ENCODE data around the gene FHL1.
A peak's percentile ranks its signal among the peaks of the same experiment; 100 is the strongest.
"Not testable (repeated sequence)": the region's sequence is repeated elsewhere in the genome, so short reads cannot be mapped to it uniquely, and the experiment has no call there.

FHL1 gene

DNA sequence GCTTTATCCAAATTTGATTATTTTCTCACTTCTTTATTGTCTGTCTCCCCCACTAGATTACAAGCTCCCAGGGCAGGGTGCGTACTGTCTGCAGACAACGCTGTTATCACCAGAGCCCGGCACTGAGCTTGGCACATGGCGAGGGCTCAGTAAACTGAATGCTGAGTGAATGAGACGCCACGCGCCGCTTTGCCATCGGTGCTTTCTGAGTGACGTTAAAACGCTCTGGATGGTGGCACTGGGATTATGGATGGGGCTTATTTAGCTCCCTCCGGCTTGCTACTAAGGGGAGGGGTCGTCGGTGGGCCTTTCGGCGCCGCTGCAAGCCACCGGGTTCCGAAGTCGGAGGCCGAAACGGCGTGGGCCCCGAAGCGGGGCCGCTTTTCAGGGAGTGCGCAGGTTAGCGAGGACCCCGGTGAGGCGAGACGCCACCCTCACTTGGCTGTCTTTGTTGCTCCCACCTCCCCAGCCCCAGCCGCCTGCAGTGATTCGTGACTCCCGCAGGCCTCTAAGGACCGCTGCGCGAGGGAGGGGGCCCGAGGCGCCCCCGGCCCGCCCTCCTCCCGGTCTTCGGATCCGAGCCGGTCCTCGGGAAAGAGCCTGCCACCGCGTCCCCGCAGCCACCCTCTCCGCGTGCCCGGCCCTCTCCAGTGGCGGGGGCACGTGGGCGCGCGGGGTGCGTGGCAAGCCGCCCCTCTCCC, 569 bp upstream of the FHL1 start:
- DNase-seq (ENCODE audit: low read depth, low spot score) = no peak

DNA sequence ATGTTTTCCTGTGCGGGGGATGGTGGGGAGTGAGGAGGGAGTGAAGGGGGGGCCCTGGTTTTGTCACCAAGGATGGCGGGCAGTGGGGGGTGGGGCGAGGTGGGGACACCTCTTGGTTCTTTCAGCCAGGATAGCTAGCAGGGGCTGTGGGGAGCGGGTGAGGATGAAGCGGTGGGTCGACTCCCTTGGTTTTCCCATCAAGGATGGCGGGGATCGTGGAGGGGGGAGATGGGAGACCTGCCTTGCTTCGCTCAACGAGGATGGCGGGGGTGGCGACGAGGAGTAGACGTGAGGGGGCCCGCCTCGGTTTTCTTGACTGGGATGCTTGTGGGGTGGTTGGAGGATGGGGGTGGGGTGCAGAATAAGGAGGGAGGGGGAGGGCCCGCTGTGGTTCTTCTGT, 643 bp downstream of the FHL1 start:
- DNase-seq (ENCODE audit: low read depth, low spot score) = no peak

DNA sequence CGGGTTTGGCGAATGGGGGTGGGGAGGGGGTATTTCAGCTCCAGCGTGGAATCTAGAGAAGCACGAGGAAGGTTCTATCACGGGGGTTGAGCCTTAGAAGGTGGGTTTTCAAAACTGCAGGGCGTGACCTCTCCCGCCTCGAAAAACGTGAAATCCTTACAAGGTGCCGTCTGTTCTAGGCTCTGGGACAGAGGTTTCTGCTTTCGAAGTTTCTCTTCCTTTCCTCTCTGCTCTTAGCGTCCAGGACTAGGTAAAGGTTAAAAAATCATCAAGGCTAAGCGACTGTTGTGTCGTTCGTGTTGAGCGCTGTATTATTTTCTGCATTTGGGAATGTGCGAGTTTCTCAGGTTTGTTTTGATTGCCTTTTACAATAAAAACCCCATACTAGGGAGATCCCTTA, 1.1 kb downstream of the FHL1 start:
- DNase-seq (ENCODE audit: low read depth, low spot score) = no peak

DNA sequence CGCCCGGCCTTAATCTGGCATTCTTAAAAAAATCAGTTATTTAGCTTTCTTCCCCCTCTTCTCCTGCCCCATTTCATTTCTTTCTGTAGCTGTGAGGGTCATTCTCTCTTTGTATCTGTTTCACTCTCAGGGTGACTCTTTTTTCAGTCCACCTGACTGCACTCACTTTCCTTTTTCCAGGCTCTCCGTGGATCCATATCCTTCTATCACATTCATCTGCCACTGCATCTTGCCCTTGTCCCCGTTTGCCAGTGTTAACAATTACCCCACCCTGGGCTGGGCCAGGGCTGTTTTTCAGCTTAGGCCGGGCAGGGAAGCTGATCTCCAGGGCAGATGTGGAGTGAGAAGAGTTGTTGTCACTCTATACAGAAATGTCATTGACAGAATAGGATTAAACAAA, 7.7 kb downstream of the FHL1 start:
- DNase-seq (ENCODE audit: low read depth, low spot score) = no peak

DNA sequence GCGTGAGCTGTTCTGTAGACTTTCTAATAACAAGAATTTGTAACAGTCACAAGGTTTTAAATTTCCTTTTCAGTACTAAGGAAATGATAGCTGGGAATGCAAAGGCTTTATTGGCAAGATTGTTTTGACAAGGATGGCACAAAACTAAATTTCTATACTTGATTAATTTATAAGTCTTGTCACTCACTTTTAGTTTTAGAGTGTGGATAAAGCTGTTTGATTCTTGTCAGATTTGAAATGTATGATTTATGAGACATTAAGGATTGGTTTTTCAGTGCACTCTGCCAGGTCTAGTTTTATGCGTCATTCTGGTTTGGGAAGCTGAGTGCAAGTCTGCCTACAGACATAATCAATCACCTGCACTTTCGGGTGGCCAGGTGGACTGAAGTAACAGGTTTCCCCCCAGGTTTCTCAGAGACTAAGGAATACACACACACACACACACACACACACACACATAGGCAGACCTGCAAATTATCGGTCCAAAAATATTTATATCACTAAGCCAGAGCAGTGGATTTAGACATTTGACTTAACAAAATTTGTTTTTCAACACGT, 9.3 kb downstream of the FHL1 start:
- no peak for DNase-seq (ENCODE audit: low read depth, low spot score)

DNA sequence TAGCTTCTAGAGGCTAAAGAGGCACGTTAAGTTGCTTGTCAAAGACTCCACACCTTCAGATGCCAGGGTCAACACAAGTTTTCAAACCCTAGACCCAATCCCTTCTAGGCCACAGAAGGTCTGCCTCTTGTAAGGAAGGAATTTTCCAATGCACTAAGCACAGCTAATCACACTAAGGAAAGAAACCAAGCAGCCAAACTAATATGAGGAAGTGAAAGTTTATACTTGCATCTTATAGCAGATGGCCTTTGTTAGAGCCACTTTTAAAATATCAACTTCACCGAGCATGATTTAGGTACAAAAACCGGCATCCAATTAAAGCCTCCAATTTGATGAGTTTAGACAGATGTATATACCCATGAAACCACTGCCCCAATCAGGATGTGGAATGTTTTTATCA, 9.9 kb downstream of the FHL1 start:
- no peak for DNase-seq (ENCODE audit: low read depth, low spot score)

DNA sequence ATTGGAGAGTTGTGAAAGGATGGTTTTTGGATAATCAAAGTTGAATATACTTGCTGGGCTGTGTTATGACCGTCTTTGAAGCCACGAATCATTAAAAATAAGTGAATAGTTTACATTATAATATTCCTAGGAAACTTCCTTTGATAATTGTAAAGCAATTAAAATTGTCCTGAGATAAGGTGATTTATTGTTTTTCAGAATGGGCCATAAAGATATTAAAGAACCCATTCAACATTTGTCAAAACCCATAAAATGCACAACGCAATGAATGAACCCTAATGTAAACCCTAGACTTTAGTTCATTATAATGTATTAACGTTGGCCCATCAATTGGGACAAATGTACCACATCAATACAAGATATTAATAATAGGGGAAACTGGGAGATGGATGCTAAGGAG, 11.4 kb downstream of the FHL1 start:
- DNase-seq (ENCODE audit: low read depth, low spot score) = no peak

DNA sequence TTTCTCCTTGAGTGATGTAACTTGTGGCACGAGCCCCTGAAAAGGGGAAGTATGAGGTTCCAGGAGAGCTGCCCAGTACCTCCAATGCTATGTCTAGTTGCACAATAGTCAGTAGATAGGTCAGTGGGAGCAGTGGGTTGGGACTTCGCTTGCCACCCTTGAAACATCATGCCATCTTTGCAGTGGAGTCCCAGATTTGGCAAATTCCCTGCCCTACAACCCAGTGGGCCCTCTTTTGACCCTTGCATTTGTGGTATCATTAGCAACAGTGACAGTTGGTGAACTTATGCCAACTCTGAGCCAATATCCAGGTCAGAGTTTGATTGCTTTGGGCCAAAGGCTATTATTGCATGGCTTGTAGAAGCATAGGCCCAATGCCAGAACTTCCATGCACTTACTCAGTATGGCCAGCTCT, 12.3 kb downstream of the FHL1 start:
- no peak for DNase-seq (ENCODE audit: low read depth, low spot score)

DNA sequence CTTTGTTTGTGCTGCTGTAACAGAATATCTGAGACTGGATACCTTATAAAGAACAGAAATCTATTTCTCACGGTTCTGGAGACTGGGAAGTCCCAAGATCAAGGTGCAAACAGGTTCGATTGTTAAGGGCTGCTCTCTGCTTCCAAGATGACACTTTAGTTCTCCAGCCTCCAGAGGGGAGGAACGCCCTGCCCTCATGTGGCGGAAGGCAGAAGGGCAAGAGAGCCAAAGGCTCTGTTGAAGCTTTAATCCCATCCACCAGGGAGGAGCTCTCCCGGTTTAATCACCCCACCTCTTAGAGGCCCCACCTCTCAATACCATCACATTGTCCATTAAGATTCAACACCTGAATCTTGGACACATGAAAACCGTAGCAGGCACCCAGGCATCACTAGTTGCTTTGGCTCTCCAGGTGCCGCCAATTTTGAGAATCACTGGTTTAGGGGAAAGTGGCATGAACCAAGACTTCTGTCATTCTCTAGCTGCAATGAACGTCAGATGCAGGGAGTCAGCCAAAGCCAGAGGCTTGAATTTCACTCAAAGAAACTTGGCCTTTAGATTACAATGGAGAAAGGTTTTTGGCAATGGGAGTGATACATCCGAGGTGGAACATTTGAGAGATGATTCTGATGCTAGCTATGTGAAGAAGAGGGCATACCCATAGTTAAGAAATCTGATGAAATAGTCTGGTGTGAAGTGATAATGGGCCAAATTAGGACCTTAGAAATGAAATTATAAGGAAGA, 15.7 kb downstream of the FHL1 start:
- DNase-seq (ENCODE audit: low read depth, low spot score) = no peak

DNA sequence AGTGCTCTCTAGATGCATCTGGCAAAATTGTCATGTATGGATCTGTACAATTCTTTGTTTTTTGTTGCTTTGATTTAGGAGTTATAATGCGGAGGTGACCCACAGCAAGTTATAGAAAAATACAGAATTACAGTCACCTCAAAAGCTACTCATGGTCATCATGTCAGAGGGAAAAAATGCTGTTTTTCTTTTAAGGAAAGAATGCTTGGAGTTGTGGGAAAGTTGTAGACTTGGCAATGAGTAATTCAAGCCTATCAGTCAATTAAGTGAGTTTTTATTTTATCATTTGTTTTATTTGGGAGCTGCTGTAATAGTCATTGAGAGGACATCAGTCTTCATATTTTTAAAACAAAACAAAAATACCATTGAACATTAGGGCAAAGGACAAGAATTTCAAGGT, 16.4 kb downstream of the FHL1 start:
- no peak for DNase-seq (ENCODE audit: low read depth, low spot score)

DNA sequence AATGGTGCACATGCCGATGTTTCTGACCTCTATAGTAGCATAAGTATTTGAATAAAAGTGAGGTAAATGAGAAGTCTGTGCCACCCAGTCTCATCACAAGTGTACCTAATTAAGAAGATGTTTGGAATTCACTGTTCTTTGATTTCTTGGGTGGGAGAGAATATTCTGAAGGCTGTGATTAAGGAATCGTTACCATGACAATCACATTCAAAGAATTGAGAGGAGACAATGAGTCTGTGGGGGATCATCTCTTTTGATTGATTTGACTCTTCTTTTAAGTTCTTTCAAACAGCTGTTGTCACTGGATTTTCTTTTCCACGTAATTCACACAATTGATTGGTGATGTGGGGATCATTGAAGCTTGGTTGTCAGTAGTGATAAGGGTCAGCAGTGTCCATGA, 18.1 kb downstream of the FHL1 start:
- no peak for DNase-seq (ENCODE audit: low read depth, low spot score)

DNA sequence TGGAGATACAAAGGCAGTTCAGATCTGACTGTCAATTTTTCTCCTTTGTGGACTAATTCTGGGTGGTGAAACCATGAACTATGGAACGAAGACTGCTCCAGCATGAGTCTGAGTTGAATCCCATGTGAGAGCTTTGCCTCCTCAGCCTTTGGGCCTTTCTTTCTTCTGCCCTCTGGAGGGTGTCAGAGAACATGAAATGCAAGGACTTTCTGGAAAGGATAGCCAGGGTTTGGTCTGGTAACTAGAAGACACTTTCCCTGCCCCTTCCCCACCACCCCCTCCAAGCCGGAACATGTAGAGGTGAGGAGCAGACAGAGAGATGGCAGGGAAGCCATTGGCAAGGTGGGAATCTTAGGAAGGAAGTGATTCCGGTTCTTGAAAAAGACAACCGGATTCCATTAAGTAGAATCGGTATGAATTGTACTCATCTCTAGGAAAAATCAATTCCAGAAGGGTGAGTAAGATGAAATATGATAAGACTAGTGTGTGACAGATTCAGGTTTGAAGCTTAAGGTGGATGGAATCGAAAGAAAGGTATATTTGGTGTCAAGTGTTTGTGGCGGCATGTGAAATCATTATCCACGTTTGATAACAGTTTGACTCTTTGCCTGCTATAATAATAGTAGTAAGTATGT, 19.0 kb downstream of the FHL1 start:
- DNase-seq (ENCODE audit: low read depth, low spot score) = no peak

DNA sequence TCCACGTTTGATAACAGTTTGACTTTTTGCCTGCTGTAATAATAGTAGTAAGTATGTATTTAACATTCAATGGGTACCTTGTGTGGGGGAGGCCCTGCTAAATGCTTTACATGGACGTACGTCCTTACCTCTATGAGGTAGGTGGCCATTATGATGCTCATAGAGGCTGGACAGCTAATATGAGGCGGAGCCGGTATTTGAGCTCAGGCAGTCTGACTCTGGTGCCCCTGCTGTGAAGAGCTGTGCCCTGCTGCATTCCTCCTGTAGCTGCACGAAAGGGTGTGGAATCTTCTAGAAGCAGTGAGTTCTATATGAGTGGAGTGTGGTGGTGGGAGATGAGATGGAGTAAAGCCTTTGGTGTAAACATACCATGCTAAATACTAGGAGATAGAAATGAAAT, 20.7 kb downstream of the FHL1 start:
- DNase-seq (ENCODE audit: low read depth, low spot score) = not testable (repeated sequence)

DNA sequence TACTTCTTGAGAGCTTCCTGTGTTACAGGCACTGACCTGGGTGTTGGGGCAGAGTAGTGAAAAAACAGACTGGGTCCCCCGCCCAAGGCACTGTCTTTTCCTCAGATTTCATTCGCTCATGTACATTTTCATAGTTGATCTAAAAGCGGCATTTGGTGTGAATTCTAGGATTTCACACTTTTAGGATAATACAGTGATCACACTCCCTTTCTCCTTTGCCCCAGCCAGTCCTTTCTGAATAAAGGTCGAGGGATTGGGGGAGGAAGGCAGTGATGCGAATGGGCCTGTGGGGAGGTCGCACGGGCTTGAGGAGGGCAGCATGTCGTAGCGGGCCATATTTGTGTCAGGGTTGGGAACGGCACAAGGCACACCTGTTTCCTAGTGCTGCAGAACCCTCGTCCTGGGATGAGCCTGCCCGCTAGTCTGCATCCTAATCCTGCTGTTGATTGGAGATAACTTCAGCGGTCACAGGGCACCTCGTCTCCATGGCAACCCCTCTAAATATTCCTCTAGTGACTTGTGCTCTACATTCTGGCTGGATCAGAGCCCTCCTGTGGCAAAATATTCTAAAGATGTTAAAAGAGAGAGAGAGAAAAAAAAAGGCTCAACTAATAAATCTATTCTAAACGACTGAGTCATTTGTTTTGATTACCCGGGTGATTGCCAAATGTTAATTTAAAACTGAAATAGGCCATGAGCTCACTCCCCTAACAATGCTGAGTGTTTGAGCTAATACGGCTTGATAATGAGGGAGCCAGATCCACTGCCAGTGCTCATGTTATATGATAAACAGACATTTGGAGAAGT, 21.8 kb downstream of the FHL1 start:
- no peak for DNase-seq (ENCODE audit: low read depth, low spot score)

DNA sequence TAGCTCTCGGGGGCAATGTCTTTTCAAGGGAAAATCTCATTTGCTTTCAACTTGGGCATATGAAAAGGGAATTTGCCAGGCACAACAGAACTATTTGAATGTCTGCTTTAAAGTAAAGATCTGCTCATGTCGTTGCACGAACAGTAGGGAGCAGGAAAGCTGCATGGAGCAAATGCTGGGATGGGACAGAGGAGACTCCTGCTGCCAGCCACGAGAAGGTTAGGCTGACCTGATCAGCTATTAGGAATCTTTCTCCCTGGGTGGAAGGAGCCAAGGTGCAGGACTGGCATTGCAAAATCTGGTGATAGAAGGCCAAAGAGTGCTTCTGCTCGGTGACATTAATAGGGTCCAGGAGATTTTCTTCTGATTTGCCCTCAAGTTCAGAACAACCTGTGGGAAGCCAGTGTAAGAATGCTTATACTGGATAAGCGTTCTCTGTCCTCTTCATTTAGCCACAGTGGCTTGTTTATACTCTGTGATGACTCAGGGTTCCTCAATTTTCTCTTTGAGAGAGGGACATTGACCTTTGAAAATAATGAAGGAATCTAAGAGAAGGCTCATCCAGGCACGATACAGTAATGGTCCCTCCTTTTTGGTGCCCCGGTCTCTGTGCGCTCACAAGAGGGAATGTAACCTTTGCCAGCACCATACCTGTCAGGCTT, 22.9 kb downstream of the FHL1 start:
- no peak for DNase-seq (ENCODE audit: low read depth, low spot score)

DNA sequence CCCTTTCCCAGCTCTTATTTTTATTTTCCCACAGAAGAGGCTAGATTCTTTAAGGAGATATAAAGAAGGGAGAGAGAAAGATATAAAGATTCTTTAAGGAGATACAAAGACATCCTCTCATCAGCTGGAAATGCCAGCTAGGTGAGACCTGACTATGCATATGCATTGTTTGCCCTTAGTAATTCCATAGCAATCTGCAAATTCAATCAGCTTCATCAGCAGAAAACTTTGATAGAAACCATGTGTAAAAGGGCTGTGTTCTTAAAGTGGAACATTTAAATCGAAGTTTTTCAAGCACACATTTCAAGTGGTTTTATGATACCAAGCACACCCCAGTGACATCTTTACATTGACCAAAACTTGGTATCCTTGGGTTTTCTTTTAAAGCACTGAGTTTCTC, 24.1 kb downstream of the FHL1 start:
- no peak for DNase-seq (ENCODE audit: low read depth, low spot score)

DNA sequence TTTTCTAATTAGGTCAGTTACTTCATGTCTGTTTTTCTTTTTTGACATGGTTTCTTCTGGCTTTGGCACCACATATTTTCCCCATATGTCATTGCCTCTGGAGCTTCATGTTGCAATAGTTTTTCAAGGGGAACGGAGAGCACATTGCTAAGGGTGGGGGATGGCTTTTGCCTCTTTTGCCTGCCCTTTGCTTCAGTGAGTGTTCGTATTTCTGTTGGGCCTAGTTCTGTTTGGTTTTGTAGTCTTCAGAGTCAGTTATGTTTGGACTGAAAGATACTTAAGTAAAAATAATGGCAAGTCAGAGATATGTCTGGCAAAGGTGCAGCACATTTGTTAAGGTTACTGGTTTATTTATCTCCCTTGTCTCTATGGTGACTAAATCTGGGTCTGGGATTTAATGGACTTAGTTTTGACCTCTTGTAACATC, 29.1 kb downstream of the FHL1 start:
- DNase-seq (ENCODE audit: low read depth, low spot score) = peak; percentile 57

DNA sequence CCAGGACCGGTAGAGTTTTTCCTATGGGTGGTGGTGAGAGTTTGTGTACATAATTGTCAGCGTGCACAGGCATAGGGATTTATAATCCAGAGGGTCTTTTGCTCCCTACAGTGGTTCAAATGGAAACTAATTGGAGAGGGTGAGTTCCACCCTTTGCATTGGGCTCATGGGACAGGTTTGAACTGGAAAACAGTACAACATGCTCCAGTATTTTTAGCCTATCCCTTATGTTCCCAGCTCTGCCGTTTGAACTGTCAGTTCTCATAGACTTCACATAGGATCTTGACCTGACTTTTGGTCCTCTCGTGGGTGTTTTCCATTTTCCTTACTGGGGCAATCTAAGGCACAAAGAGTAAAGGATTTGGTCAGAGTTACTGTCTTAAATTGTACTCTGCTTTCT, 31.8 kb downstream of the FHL1 start:
- DNase-seq (ENCODE audit: low read depth, low spot score) = no peak

DNA sequence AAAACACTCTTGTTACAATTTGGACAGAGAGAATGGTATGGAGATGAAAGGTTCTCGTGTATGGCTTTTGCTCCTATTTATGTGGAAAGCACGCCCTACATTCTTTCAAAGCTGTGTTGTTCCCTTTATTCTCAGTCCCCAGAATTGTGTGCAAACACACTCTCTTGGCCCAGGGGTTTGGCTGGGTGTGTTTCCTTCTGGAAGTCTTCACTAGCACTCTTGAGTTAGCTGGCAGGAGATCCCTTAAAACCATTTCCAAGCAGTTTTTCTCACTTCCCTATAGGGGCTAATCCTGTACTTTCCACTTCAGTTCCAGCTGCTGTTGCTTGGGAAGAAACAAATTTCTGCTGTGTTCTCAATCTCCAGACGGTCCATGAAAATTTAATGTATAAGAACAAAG, 35.1 kb downstream of the FHL1 start:
- DNase-seq (ENCODE audit: low read depth, low spot score) = no peak

DNA sequence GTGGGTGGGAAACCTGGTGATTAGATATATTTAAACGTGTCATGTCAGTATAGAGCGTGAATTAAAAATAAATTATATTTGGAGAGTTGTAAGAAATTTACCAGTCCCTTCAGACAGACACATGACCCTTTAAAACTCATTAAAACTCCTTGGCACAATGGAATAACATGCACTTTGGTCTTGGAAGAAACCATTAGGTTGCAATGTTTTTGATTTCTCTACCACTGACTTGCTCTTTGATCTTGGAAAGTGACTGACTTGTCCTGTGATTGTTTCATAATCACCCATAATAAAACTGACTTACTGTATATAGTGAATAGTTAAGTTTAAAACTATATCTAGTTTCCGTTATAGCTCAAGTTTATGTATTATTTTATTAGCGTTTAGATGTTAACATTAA, 35.8 kb downstream of the FHL1 start:
- DNase-seq (ENCODE audit: low read depth, low spot score) = no peak

DNA sequence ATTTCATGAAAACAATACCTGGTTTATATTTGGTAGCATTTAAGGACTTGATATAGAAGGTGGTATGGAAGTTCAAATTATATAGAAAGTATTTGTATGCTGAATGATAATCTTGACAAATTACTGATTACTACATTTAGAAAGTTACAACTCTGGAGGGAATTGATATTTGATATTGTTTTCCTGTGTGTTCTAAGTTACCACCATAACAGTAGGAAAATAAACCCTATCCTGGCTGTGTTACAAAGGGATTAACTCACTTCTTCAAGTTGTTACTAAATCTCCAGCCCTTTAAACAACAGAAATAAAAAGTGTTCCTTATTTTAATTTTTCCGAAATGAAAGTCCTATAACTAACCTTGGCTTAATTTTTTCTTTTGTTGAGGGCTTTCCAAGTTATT, 36.6 kb downstream of the FHL1 start:
- DNase-seq (ENCODE audit: low read depth, low spot score) = no peak
